ENCODE results near the gene DUS3L.
"Not testable (repeated sequence)": the region's sequence is repeated elsewhere in the genome, so short reads cannot be mapped to it uniquely, and the experiment has no call there.

DUS3L gene

DNA sequence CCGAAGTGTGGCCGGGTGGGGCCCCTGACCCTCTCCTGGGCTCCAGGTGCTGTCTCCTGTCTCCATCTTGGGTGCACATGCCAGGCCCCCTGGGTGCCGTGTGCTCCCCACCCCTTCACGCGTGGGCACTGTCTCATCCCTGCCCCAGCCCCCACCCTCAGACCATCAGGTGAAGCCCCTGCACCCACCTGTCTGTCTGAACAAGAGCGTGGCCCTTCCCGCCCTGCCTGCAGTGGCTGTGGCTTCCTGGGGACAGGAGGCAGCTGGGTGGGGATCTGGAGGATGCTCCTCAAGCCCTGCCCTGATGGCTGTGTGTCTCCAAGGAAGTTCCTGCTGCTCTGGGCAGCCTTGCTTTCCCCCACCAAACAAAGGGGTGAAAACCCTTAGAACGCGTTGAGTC lies 8.6 kb downstream of the DUS3L start:
- DNase-seq (ENCODE audit: low read depth), result no peak
- TF ChIP-seq CTCF (conservative IDR thresholded peaks at IDR 0.05; ENCODE audit: control insufficient read depth, insufficient read depth, low read depth, low read length), result no peak
- H3K4me3 ChIP-seq (ENCODE audit: control insufficient read depth, low read depth, low read length), result no peak overlapping the region

GRCh38 chr19:5780916-5781315 lies 10.0 kb downstream of the DUS3L start:
- H3K4me3 ChIP-seq (ENCODE audit: control insufficient read depth, low read depth, low read length); DNase-seq (ENCODE audit: low read depth): not testable (repeated sequence)

GRCh38 chr19:5778402-5778801 lies 12.6 kb downstream of the DUS3L start:
- no peak for TF ChIP-seq CTCF (conservative IDR thresholded peaks at IDR 0.05; ENCODE audit: control insufficient read depth, insufficient read depth, low read depth, low read length)
- H3K4me3 ChIP-seq (ENCODE audit: control insufficient read depth, low read depth, low read length), result no peak overlapping the region

GRCh38 chr19:5775668-5776309 lies 15.2 kb downstream of the DUS3L start:
- peak; percentile 89 for DNase-seq (ENCODE audit: low read depth)
- TF ChIP-seq CTCF (conservative IDR thresholded peaks at IDR 0.05; ENCODE audit: control insufficient read depth, insufficient read depth, low read depth, low read length), result no peak
- H3K4me3 ChIP-seq (ENCODE audit: control insufficient read depth, low read depth, low read length), result no peak overlapping the region

More at GRCh38 chr19:5778402-5778801, 12.6 kb downstream of the DUS3L start:
- no peak for DNase-seq (ENCODE audit: low read depth)

GRCh38 chr19:5774921-5775320 lies 16.0 kb downstream of the DUS3L start:
- DNase-seq (ENCODE audit: low read depth), result peak; percentile 34
- H3K4me3 ChIP-seq (ENCODE audit: control insufficient read depth, low read depth, low read length), result no peak overlapping the region
- TF ChIP-seq CTCF (conservative IDR thresholded peaks at IDR 0.05; ENCODE audit: control insufficient read depth, insufficient read depth, low read depth, low read length), result no peak

GRCh38 chr19:5773276-5773675 lies 17.7 kb downstream of the DUS3L start:
- no peak for TF ChIP-seq CTCF (conservative IDR thresholded peaks at IDR 0.05; ENCODE audit: control insufficient read depth, insufficient read depth, low read depth, low read length)

GRCh38 chr19:5772416-5772815 lies 18.5 kb downstream of the DUS3L start:
- no peak for DNase-seq (ENCODE audit: low read depth)
- no peak for TF ChIP-seq CTCF (conservative IDR thresholded peaks at IDR 0.05; ENCODE audit: control insufficient read depth, insufficient read depth, low read depth, low read length)
- H3K4me3 ChIP-seq (ENCODE audit: control insufficient read depth, low read depth, low read length), result no peak overlapping the region

More at GRCh38 chr19:5773276-5773675, 17.7 kb downstream of the DUS3L start:
- no peak overlapping the region for H3K4me3 ChIP-seq (ENCODE audit: control insufficient read depth, low read depth, low read length)
- DNase-seq (ENCODE audit: low read depth), result no peak
